ENCODE data around the gene OIT3. TPM values are rescaled to one million over a fixed set of nuclear protein-coding genes. Genes with fewer than 3 reads are reported as not detected.

The OIT3 gene
- total RNA-seq, 4 donors from 2014 or later: not detected

GRCh38 chr10:72852508-72852907, 41.0 kb upstream of the OIT3 start:
- no peaks in the 10 kb centered on the region for H3K4me1 ChIP-seq
- H3K27me3 ChIP-seq: no peaks in the 10 kb centered on the region
- intact Hi-C loops (cut with DNase I): no loop called here
- no peak overlapping the region for H3K27ac ChIP-seq (replicated peaks in 1 of 4)
- H3K9me3 ChIP-seq: no peaks in the 10 kb centered on the region
- H3K4me3 ChIP-seq: no peak overlapping the region
- no peaks in the 10 kb centered on the region for H3K36me3 ChIP-seq
- DNase-seq (ENCODE audit: extremely low spot score): no peak
- WGBS: 89% methylated on average over 2 of the region's 2 CpGs
- TF ChIP-seq POLR2AphosphoS5 (IDR thresholded peaks at IDR 0.05) (no peak), EP300 (IDR thresholded peaks at IDR 0.05) (no peak), CTCF (IDR thresholded peaks at IDR 0.05) (no peak), POLR2A (IDR thresholded peaks at IDR 0.05; ENCODE audit: low read depth) (no peak)

GRCh38 chr10:72855129-72855528, 38.4 kb upstream of the OIT3 start:
- TF ChIP-seq CTCF (IDR thresholded peaks at IDR 0.05): no peak
- no peak for TF ChIP-seq POLR2AphosphoS5 (IDR thresholded peaks at IDR 0.05)
- no peak for TF ChIP-seq POLR2A (IDR thresholded peaks at IDR 0.05; ENCODE audit: low read depth)
- no peak for TF ChIP-seq EP300 (IDR thresholded peaks at IDR 0.05)
- peaks cover 0 to under 1% (median 0%) of the 10 kb centered on the region in 4 donors for H3K36me3 ChIP-seq

GRCh38 chr10:72855790-72856189, 37.7 kb upstream of the OIT3 start:
- TF ChIP-seq EP300 (IDR thresholded peaks at IDR 0.05) (no peak), POLR2A (IDR thresholded peaks at IDR 0.05; ENCODE audit: low read depth) (no peak), POLR2AphosphoS5 (IDR thresholded peaks at IDR 0.05) (no peak), CTCF (IDR thresholded peaks at IDR 0.05) (no peak)
- 91% methylated on average over 2 of the region's 2 CpGs for WGBS
- Histone ChIP-seq H3K9me3 (no peaks in the 10 kb centered on the region), H3K36me3 (peaks cover 0 to 7% (median 4%) of the 10 kb centered on the region in 4 donors), H3K4me3 (no peak overlapping the region), H3K27ac (replicated peaks in 1 of 4) (no peak overlapping the region), H3K27me3 (no peaks in the 10 kb centered on the region), H3K4me1 (no peaks in the 10 kb centered on the region)
- DNase-seq (ENCODE audit: extremely low spot score): no peak
- intact Hi-C loops (cut with DNase I): no loop called here

More at GRCh38 chr10:72855129-72855528, 38.4 kb upstream of the OIT3 start:
- intact Hi-C loops (cut with DNase I): no loop called here
- no peak for DNase-seq (ENCODE audit: extremely low spot score)
- Histone ChIP-seq H3K9me3 (no peaks in the 10 kb centered on the region), H3K4me1 (no peaks in the 10 kb centered on the region), H3K4me3 (no peak overlapping the region), H3K27me3 (no peaks in the 10 kb centered on the region), H3K27ac (replicated peaks in 1 of 4) (no peak overlapping the region)

GRCh38 chr10:72858067-72858466, 35.5 kb upstream of the OIT3 start:
- TF ChIP-seq CTCF (IDR thresholded peaks at IDR 0.05): no peak
- TF ChIP-seq EP300 (IDR thresholded peaks at IDR 0.05): no peak
- no peak for TF ChIP-seq POLR2A (IDR thresholded peaks at IDR 0.05; ENCODE audit: low read depth)
- no peak for TF ChIP-seq POLR2AphosphoS5 (IDR thresholded peaks at IDR 0.05)
- Histone ChIP-seq H3K9me3 (no peaks in the 10 kb centered on the region), H3K27ac (replicated peaks in 1 of 4) (no peak overlapping the region), H3K27me3 (no peaks in the 10 kb centered on the region), H3K4me3 (no peak overlapping the region), H3K4me1 (no peaks in the 10 kb centered on the region), H3K36me3 (peaks cover 0 to 29% (median 8%) of the 10 kb centered on the region in 4 donors)
- WGBS: 96% methylated on average over 6 of the region's 6 CpGs
- DNase-seq (ENCODE audit: extremely low spot score): no peak
- intact Hi-C loops (cut with DNase I): no loop called here

GRCh38 chr10:72862957-72863356, 30.6 kb upstream of the OIT3 start:
- no peaks in the 10 kb centered on the region for H3K9me3 ChIP-seq
- no peak for DNase-seq (ENCODE audit: extremely low spot score)
- no peak overlapping the region for H3K27ac ChIP-seq (replicated peaks in 1 of 4)
- intact Hi-C loops (cut with DNase I): no loop called here
- TF ChIP-seq POLR2A (IDR thresholded peaks at IDR 0.05; ENCODE audit: low read depth) (no peak), POLR2AphosphoS5 (IDR thresholded peaks at IDR 0.05) (no peak)
- no peak overlapping the region for H3K4me3 ChIP-seq
- no peaks in the 10 kb centered on the region for H3K27me3 ChIP-seq
- 94% methylated on average over 2 of the region's 2 CpGs for WGBS
- peaks cover 0 to 30% (median 8%) of the 10 kb centered on the region in 4 donors for H3K36me3 ChIP-seq
- no peaks in the 10 kb centered on the region for H3K4me1 ChIP-seq

Measured in esophagus muscularis mucosa (tissue), 4 donors.